ENCODE measurements around the gene CDH23.

The CDH23 gene

GRCh38 chr10:71796749-71797405 is 400.2 kb downstream of the CDH23 start:
- no peak for ATAC-seq (ENCODE audit: low read depth)
- H3K27me3 ChIP-seq (ENCODE audit: insufficient read depth, poor library complexity, severe bottlenecking): no peaks in the 10 kb centered on the region
- DNase-seq (ENCODE audit: low spot score): peak; percentile 57
- H3K9me3 ChIP-seq (ENCODE audit: severe bottlenecking): no peaks in the 10 kb centered on the region
- no peak for TF ChIP-seq CTCF (IDR thresholded peaks at IDR 0.05; ENCODE audit: poor library complexity, severe bottlenecking)
- H3K4me3 ChIP-seq (ENCODE audit: severe bottlenecking): no peak overlapping the region
- H3K36me3 ChIP-seq (ENCODE audit: low read depth): no peaks in the 10 kb centered on the region
- no peak overlapping the region for H3K27ac ChIP-seq (ENCODE audit: poor library complexity, severe bottlenecking)
- H3K4me1 ChIP-seq (ENCODE audit: insufficient read depth, poor library complexity, severe bottlenecking): no peaks in the 10 kb centered on the region

- H3K4me3 ChIP-seq (ENCODE audit: severe bottlenecking): no peak overlapping the region
- no peaks in the 10 kb centered on the region for H3K4me1 ChIP-seq (ENCODE audit: insufficient read depth, poor library complexity, severe bottlenecking)
- H3K9me3 ChIP-seq (ENCODE audit: severe bottlenecking): no peaks in the 10 kb centered on the region
- H3K27me3 ChIP-seq (ENCODE audit: insufficient read depth, poor library complexity, severe bottlenecking): no peaks in the 10 kb centered on the region
- no peak overlapping the region for H3K27ac ChIP-seq (ENCODE audit: poor library complexity, severe bottlenecking)
- no peak for TF ChIP-seq CTCF (IDR thresholded peaks at IDR 0.05; ENCODE audit: poor library complexity, severe bottlenecking)
- DNase-seq (ENCODE audit: low spot score) (peak; percentile 26), ATAC-seq (ENCODE audit: low read depth) (no peak)
- H3K36me3 ChIP-seq (ENCODE audit: low read depth): no peaks in the 10 kb centered on the region
Measured at GRCh38 chr10:71797533-71798307, 401.0 kb downstream of the CDH23 start.

- no peaks in the 10 kb centered on the region for H3K4me1 ChIP-seq (ENCODE audit: insufficient read depth, poor library complexity, severe bottlenecking)
- H3K36me3 ChIP-seq (ENCODE audit: low read depth): no peaks in the 10 kb centered on the region
- DNase-seq (ENCODE audit: low spot score): no peak
- no peaks in the 10 kb centered on the region for H3K27me3 ChIP-seq (ENCODE audit: insufficient read depth, poor library complexity, severe bottlenecking)
- ATAC-seq (ENCODE audit: low read depth): no peak
- H3K27ac ChIP-seq (ENCODE audit: poor library complexity, severe bottlenecking): no peak overlapping the region
- no peaks in the 10 kb centered on the region for H3K9me3 ChIP-seq (ENCODE audit: severe bottlenecking)
- H3K4me3 ChIP-seq (ENCODE audit: severe bottlenecking): no peak overlapping the region
- no peak for TF ChIP-seq CTCF (IDR thresholded peaks at IDR 0.05; ENCODE audit: poor library complexity, severe bottlenecking)
Measured at GRCh38 chr10:71798308-71798624, 401.5 kb downstream of the CDH23 start.

- Histone ChIP-seq H3K27me3 (ENCODE audit: insufficient read depth, poor library complexity, severe bottlenecking) (no peaks in the 10 kb centered on the region), H3K9me3 (ENCODE audit: severe bottlenecking) (no peaks in the 10 kb centered on the region), H3K4me3 (ENCODE audit: severe bottlenecking) (no peak overlapping the region), H3K36me3 (ENCODE audit: low read depth) (no peaks in the 10 kb centered on the region), H3K27ac (ENCODE audit: poor library complexity, severe bottlenecking) (no peak overlapping the region), H3K4me1 (ENCODE audit: insufficient read depth, poor library complexity, severe bottlenecking) (no peaks in the 10 kb centered on the region)
- peak; percentile 41 for DNase-seq (ENCODE audit: low spot score)
- no peak for TF ChIP-seq CTCF (IDR thresholded peaks at IDR 0.05; ENCODE audit: poor library complexity, severe bottlenecking)
- no peak for ATAC-seq (ENCODE audit: low read depth)
Measured at GRCh38 chr10:71799112-71799511, 402.4 kb downstream of the CDH23 start.
